Measurements from ENCODE around the gene ESYT1.

DNA sequence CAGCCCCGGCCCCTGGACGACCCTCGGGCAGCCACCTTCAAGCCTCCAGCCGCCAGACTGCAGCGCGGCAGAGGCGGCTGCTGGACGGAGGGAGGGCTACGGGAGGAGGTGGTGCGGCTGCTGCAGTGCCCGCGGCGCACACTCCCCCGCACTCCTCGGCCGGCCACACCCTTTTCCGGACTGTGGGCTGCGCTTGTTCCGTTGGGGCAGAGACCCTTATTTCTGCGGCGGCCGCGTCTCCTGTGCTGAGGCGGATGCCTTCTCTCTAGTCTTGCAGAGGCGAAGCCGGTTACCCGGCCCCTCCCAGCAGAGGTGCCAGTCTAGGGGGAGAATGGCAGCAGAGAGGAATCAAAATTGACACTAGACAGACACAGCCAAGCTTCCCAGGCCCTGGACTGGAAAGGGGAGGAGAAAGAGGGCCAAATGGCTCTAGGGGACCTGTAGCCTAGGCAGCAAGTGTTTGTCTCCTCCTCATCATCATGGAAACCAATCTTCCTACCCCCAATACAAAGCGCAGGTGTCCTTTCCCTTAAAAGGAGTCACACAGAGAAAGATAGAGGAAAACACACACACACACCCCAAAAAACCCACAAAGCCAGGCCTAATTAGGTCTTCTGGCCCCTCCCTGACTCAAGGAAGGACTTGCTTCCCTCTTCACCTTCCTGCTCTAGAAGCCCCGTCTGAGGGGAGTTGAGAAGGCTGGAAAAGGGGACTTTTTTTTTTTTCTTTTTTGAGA is 1.3 kb downstream of the ESYT1 start:
- TF ChIP-seq POLR2AphosphoS5 (IDR thresholded peaks at IDR 0.05; ENCODE audit: insufficient read depth, low read depth, low read length) (peak; percentile 70), CTCF (IDR thresholded peaks at IDR 0.05; ENCODE audit: extremely low read depth in 1 of 2, insufficient read depth in 1 of 2, low read depth in 1 of 2, low read length in 2 of 2) (no peak), POLR2A (IDR thresholded peaks at IDR 0.05; ENCODE audit: low read depth, low read length) (peak; percentile 32), GATA2 (IDR thresholded peaks at IDR 0.05; ENCODE audit: insufficient read depth, insufficient read length, low read depth, low read length) (no peak)
